ENCODE measurements around the gene SELENOH.
"Not testable (repeated sequence)": the region's sequence is repeated elsewhere in the genome, so short reads cannot be mapped to it uniquely, and the experiment has no call there.

Gene SELENOH

DNA sequence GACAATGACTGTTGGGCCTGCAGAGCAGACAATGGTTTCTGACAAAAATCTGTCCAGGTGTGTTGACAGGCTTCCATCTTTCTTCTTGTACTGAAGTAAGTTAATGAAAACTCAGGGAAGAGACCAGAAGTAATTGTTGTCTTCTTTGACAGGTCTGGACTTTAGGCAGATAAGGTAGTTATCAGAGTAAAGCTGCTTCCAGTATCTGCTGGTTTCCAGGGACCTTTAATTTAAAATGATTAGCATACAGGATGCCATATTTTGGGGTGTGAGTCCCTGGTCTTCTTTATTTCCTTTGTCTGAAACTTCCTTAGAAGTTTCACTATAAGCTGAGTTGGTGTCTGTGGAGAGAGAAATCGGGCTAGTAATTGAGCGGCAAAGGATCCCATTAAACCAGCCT lies 27.5 kb upstream of the SELENOH start:
- no peaks in the 10 kb centered on the region for H3K9me3 ChIP-seq (ENCODE audit: control insufficient read depth, insufficient read depth, low read length)
- H3K9ac ChIP-seq (ENCODE audit: low read depth, low read length): peak overlapping the region; percentile 96
- peaks cover 2% of the 10 kb centered on the region for H3K4me1 ChIP-seq (ENCODE audit: control insufficient read depth, insufficient read depth, low read length)
- peak overlapping the region; percentile 89 for H3K4me3 ChIP-seq (ENCODE audit: low read depth, low read length)
- no peaks in the 10 kb centered on the region for H3K27me3 ChIP-seq (ENCODE audit: control insufficient read depth, insufficient read depth, low read length)
- no peaks in the 10 kb centered on the region for H3K36me3 ChIP-seq (ENCODE audit: control insufficient read depth, insufficient read depth, low read length)

DNA sequence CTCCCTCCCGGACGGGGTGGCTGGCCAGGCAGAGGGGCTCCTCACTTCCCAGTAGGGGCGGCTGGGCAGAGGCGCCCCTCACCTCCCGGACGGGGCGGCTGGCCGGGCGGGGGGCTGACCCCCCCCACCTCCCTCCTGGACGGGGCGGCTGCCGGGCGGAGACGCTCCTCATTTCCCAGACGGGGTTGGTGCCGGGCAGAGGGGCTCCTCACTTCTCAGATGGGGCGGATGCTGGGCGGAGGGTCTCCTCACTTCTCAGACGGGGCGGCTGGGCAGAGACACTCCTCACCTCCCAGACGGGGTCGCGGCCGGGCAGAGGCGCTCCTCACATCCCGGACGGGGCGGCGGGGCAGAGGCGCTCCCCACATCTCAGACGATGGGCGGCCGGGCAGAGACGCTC lies 24.6 kb upstream of the SELENOH start:
- not testable (repeated sequence) for H3K4me3 ChIP-seq (ENCODE audit: low read depth, low read length); H3K9ac ChIP-seq (ENCODE audit: low read depth, low read length); H3K4me1 ChIP-seq (ENCODE audit: control insufficient read depth, insufficient read depth, low read length); H3K9me3 ChIP-seq (ENCODE audit: control insufficient read depth, insufficient read depth, low read length); H3K36me3 ChIP-seq (ENCODE audit: control insufficient read depth, insufficient read depth, low read length); H3K27me3 ChIP-seq (ENCODE audit: control insufficient read depth, insufficient read depth, low read length)

DNA sequence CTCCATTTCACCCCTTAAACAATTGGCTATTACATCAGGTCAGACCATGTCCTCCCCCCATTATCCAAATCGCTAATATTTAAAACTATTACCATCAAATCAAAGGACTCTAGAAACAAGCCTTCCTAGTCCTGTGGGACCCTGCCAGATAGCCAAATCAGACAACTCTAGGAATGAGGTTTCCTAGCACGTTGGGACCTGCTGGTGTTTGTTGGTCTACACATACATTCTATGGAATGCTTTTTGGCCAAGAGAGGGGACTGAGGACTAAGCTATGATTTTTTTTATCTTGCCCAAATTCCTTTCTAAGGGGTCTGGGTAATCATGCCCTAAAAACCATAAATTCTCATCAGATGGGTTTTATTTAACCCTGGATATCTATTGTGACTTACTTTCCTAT lies 14.1 kb upstream of the SELENOH start:
- Histone ChIP-seq H3K4me1 (ENCODE audit: control insufficient read depth, insufficient read depth, low read length) (peaks cover 9% of the 10 kb centered on the region), H3K27me3 (ENCODE audit: control insufficient read depth, insufficient read depth, low read length) (no peaks in the 10 kb centered on the region), H3K4me3 (ENCODE audit: low read depth, low read length) (no peak overlapping the region), H3K9me3 (ENCODE audit: control insufficient read depth, insufficient read depth, low read length) (no peaks in the 10 kb centered on the region), H3K9ac (ENCODE audit: low read depth, low read length) (no peak overlapping the region), H3K36me3 (ENCODE audit: control insufficient read depth, insufficient read depth, low read length) (no peaks in the 10 kb centered on the region)

DNA sequence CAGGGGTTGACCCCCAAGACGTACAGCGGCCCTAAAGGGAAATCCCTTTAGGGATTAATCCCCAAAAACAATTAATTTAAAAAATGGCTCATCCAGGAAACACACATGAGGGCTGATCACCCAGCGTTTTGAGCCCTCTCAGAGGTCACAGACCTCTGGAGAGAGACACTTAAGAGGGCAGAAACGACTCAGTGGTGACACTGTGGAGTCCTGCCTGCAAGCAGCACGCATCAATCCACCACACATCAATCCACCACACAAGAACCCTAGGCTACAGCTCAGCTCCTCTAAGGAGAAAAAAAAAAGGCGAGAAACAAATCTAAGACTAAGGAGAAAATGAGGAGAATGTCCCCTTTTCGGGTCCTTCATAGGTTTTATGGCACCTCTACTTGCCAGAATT lies 12.5 kb upstream of the SELENOH start:
- Histone ChIP-seq H3K9ac (ENCODE audit: low read depth, low read length) (peak overlapping the region; percentile 26), H3K27me3 (ENCODE audit: control insufficient read depth, insufficient read depth, low read length) (no peaks in the 10 kb centered on the region), H3K36me3 (ENCODE audit: control insufficient read depth, insufficient read depth, low read length) (no peaks in the 10 kb centered on the region), H3K4me3 (ENCODE audit: low read depth, low read length) (no peak overlapping the region), H3K4me1 (ENCODE audit: control insufficient read depth, insufficient read depth, low read length) (peaks cover 9% of the 10 kb centered on the region), H3K9me3 (ENCODE audit: control insufficient read depth, insufficient read depth, low read length) (no peaks in the 10 kb centered on the region)

DNA sequence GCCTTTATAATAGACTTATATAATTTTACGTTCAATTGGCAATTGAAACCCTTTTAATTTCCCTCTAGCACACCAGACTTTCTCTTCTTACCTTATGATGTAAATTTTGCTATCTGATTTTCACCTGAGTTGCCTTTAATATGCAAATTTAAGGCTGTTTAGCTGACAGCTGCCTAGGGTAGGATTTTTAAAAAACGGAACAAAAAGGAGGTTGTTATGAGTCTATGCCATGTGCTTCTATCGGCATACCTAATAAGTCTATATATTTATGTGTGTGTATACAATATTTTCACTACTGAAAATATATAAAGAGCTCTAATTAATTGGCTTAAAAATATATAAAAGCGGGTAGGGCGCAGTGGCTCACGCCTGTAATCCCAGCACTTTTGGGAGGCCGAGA lies 11.8 kb upstream of the SELENOH start:
- Histone ChIP-seq H3K4me1 (ENCODE audit: control insufficient read depth, insufficient read depth, low read length) (peaks cover 9% of the 10 kb centered on the region), H3K9me3 (ENCODE audit: control insufficient read depth, insufficient read depth, low read length) (no peaks in the 10 kb centered on the region), H3K27me3 (ENCODE audit: control insufficient read depth, insufficient read depth, low read length) (no peaks in the 10 kb centered on the region), H3K9ac (ENCODE audit: low read depth, low read length) (no peak overlapping the region), H3K36me3 (ENCODE audit: control insufficient read depth, insufficient read depth, low read length) (no peaks in the 10 kb centered on the region), H3K4me3 (ENCODE audit: low read depth, low read length) (no peak overlapping the region)

DNA sequence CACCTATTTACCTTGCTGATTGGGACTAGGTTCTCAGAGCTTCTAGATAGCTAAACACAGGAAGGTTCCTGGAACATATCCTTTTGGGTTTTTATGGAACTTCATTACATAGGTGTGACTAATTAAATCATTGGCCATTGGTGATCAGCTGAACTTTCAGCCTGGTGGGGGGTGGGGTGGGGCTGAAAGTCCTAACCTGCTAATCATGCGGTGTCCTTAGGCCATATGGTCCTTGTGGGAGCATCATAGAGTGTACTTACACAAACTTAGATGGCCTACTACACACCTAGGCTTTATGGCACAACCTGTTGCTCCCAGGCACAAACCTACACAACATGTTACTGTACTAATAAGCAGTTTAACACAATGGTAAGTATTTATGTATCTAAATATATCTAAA lies 8.6 kb upstream of the SELENOH start:
- Histone ChIP-seq H3K4me1 (ENCODE audit: control insufficient read depth, insufficient read depth, low read length) (peaks cover 15% of the 10 kb centered on the region), H3K36me3 (ENCODE audit: control insufficient read depth, insufficient read depth, low read length) (peaks cover 3% of the 10 kb centered on the region), H3K4me3 (ENCODE audit: low read depth, low read length) (no peak overlapping the region), H3K9me3 (ENCODE audit: control insufficient read depth, insufficient read depth, low read length) (no peaks in the 10 kb centered on the region), H3K9ac (ENCODE audit: low read depth, low read length) (no peak overlapping the region), H3K27me3 (ENCODE audit: control insufficient read depth, insufficient read depth, low read length) (no peaks in the 10 kb centered on the region)

DNA sequence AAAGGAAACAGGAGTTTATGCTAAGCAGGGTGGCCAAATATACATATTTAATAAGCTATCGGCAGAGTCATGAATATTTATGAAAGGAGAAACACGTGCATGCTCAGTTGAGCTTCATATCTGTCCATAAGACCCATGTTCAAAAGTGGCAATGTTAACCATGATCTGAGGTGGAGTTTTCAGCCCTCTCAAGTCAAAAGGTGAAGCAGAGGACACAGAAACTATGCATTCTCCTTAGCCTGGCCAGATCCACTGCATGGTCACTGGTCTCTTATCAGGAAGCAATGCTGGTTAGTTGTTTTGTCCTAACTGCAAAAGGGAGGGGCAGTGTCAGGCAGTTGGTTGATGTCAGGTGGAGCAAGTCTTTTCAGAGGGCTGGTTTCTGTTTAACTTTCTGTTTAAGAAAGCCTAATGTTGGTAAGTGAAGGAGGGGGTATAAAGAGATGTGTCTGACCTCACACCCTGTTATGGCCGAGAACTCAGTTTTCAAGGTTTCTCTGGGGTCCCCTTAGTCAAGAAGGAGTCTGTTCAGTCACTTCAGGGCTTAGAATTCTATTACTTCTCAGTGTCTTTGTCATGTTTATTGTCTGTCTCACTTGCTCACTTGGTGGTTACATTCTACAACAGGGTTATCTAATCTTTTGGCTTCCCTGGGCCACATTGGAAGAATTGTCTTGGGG lies 5.5 kb upstream of the SELENOH start:
- peaks cover 12% of the 10 kb centered on the region for H3K36me3 ChIP-seq (ENCODE audit: control insufficient read depth, insufficient read depth, low read length)
- H3K4me3 ChIP-seq (ENCODE audit: low read depth, low read length): no peak overlapping the region
- no peaks in the 10 kb centered on the region for H3K27me3 ChIP-seq (ENCODE audit: control insufficient read depth, insufficient read depth, low read length)
- no peak overlapping the region for H3K9ac ChIP-seq (ENCODE audit: low read depth, low read length)
- H3K9me3 ChIP-seq (ENCODE audit: control insufficient read depth, insufficient read depth, low read length): no peaks in the 10 kb centered on the region
- peaks cover 6% of the 10 kb centered on the region for H3K4me1 ChIP-seq (ENCODE audit: control insufficient read depth, insufficient read depth, low read length)

DNA sequence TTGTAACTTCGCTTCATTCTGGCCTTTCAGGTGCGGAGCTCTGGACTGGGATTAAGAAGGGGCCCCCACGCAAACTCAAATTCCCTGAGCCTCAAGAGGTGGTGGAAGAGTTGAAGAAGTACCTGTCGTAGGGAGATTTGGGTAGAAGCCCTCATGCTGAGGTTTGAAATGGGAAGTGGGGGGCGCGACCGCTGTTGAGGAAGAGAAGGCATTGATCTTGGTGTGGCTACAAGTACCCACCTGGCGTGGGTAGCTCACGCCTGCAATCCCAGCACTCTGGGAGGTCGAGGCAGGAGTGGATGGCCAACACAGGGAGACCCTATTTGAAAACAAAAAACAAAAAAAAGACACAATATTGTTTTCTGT lies 779 bp downstream of the SELENOH start:
- Histone ChIP-seq H3K4me1 (ENCODE audit: control insufficient read depth, insufficient read depth, low read length) (peaks cover 2% of the 10 kb centered on the region), H3K36me3 (ENCODE audit: control insufficient read depth, insufficient read depth, low read length) (peaks cover 18% of the 10 kb centered on the region), H3K27me3 (ENCODE audit: control insufficient read depth, insufficient read depth, low read length) (no peaks in the 10 kb centered on the region), H3K4me3 (ENCODE audit: low read depth, low read length) (peak overlapping the region; percentile 98), H3K9ac (ENCODE audit: low read depth, low read length) (peak overlapping the region; percentile 99), H3K9me3 (ENCODE audit: control insufficient read depth, insufficient read depth, low read length) (no peaks in the 10 kb centered on the region)

DNA sequence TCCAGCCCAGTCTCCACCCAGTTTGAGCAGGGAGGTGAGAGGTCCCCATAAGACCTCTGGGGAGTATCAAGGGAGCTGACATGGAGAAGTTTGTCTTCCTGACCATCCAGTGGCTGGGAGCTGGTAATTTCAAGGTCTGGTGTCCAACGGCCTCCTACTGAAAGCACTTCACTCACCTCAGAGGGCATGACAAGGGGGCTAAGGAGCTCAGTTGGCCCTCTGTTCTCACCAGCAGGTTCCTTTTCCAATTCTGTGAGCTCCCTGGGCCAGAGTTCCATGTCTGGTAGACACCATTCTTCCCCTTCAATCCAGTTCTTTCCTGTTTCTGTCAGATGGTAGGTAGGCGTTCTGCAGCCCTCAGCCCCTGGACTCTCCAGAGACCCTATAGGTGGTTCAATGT lies 3.1 kb downstream of the SELENOH start:
- H3K4me1 ChIP-seq (ENCODE audit: control insufficient read depth, insufficient read depth, low read length): peaks cover 2% of the 10 kb centered on the region
- H3K9me3 ChIP-seq (ENCODE audit: control insufficient read depth, insufficient read depth, low read length): no peaks in the 10 kb centered on the region
- H3K9ac ChIP-seq (ENCODE audit: low read depth, low read length): no peak overlapping the region
- no peak overlapping the region for H3K4me3 ChIP-seq (ENCODE audit: low read depth, low read length)
- H3K27me3 ChIP-seq (ENCODE audit: control insufficient read depth, insufficient read depth, low read length): no peaks in the 10 kb centered on the region
- peaks cover 10% of the 10 kb centered on the region for H3K36me3 ChIP-seq (ENCODE audit: control insufficient read depth, insufficient read depth, low read length)

DNA sequence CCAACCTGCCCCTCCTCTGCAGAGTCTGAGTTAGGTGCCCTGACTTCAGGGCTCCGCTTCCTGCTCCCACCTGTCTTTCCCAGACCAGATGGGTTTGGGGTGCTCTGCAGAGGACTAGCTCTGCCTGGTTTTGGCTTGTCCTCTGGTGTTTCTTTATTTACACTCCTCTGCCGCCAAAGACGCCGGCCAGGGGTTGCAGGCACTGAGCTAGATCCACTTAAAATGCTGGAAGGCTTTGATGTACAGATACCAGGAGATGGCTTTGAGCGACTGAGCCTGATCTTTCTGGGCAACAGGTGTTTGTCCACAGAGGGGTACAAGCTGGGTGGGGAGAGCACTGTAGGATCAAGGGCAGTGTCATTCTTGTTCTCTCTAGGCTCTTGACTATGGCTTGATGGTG lies 3.9 kb downstream of the SELENOH start:
- no peak overlapping the region for H3K9ac ChIP-seq (ENCODE audit: low read depth, low read length)
- no peaks in the 10 kb centered on the region for H3K27me3 ChIP-seq (ENCODE audit: control insufficient read depth, insufficient read depth, low read length)
- H3K36me3 ChIP-seq (ENCODE audit: control insufficient read depth, insufficient read depth, low read length): peaks cover 10% of the 10 kb centered on the region
- no peaks in the 10 kb centered on the region for H3K9me3 ChIP-seq (ENCODE audit: control insufficient read depth, insufficient read depth, low read length)
- H3K4me1 ChIP-seq (ENCODE audit: control insufficient read depth, insufficient read depth, low read length): peaks cover 2% of the 10 kb centered on the region
- no peak overlapping the region for H3K4me3 ChIP-seq (ENCODE audit: low read depth, low read length)

DNA sequence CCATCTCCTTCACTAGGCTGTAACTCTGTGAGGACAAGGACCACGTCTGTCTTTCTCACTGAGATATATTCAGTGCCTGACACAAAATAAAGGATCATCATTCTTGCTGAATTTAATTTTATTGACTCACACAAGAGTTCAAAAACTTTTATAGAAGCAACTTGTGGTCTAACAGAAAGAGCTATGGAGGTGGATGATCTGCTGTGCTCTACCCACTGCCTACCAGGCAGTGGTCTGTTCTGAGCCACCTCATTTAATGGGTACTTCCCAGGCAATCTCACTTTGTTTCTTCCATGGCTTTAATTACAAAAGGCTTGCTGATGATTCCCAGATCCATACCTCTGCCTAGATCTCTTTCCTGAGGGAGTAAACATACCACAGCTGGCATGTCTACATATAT lies 5.6 kb downstream of the SELENOH start:
- peaks cover 10% of the 10 kb centered on the region for H3K36me3 ChIP-seq (ENCODE audit: control insufficient read depth, insufficient read depth, low read length)
- H3K4me3 ChIP-seq (ENCODE audit: low read depth, low read length): no peak overlapping the region
- H3K27me3 ChIP-seq (ENCODE audit: control insufficient read depth, insufficient read depth, low read length): no peaks in the 10 kb centered on the region
- H3K4me1 ChIP-seq (ENCODE audit: control insufficient read depth, insufficient read depth, low read length): peaks cover 2% of the 10 kb centered on the region
- no peaks in the 10 kb centered on the region for H3K9me3 ChIP-seq (ENCODE audit: control insufficient read depth, insufficient read depth, low read length)
- H3K9ac ChIP-seq (ENCODE audit: low read depth, low read length): no peak overlapping the region

DNA sequence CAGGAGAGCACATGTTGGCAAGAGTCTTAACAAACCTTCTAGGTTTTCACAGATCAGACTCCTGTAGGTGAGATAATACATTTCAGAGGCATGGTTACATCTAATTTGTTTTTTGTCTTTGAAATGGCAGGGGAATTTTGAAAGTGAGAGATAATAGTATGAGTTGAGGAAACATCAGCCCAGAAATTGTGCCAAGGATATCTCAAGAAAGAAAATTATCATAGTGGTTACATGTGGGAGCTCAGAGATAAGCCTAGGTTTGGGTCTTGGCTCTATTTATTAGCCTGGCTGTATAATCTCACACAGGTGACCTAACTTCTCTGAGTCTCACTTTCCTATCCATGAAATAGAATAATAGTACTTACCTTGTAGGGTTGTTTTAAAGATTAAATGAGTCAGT lies 9.9 kb downstream of the SELENOH start:
- Histone ChIP-seq H3K9ac (ENCODE audit: low read depth, low read length) (no peak overlapping the region), H3K36me3 (ENCODE audit: control insufficient read depth, insufficient read depth, low read length) (no peaks in the 10 kb centered on the region), H3K4me3 (ENCODE audit: low read depth, low read length) (no peak overlapping the region), H3K27me3 (ENCODE audit: control insufficient read depth, insufficient read depth, low read length) (no peaks in the 10 kb centered on the region), H3K4me1 (ENCODE audit: control insufficient read depth, insufficient read depth, low read length) (peaks cover 2% of the 10 kb centered on the region), H3K9me3 (ENCODE audit: control insufficient read depth, insufficient read depth, low read length) (no peaks in the 10 kb centered on the region)
